Measurements from ENCODE around the gene FHAD1.

Gene FHAD1

GRCh38 chr1:15445390-15446122 lies 198.5 kb downstream of the FHAD1 start:
- in situ Hi-C loops (cut with HindIII; ENCODE audit: low sequenced_read_pairs) = loop anchor here (25.0 kb wide), 1 partner anchor 308 kb away; no protein-coding TSS in a partner anchor
- DNase-seq (ENCODE audit: low read depth) = no peak
- no peak for TF ChIP-seq CTCF (IDR thresholded peaks at IDR 0.05; ENCODE audit: low read depth, low read length, missing control alignments)
- H3K4me3 ChIP-seq (ENCODE audit: low read depth, low read length) = no peak overlapping the region

- in situ Hi-C loops (cut with HindIII; ENCODE audit: low sequenced_read_pairs) = loop anchor here (25.0 kb wide), 1 partner anchor 309 kb away; no protein-coding TSS in a partner anchor
- no peak overlapping the region for H3K4me3 ChIP-seq (ENCODE audit: low read depth, low read length)
- no peak for TF ChIP-seq CTCF (IDR thresholded peaks at IDR 0.05; ENCODE audit: low read depth, low read length, missing control alignments)
- no peak for DNase-seq (ENCODE audit: low read depth)
Observed at GRCh38 chr1:15446212-15446611, 199.2 kb downstream of the FHAD1 start.
